Upper lobe of left lung (tissue), 6 donors: ENCODE results near the gene VCPKMT. TPM values are rescaled to one million over a fixed set of nuclear protein-coding genes. Genes with fewer than 3 reads are reported as not detected.
A peak's percentile ranks its signal among the peaks of the same experiment; 100 is the strongest.

Source experiments
- ATAC-seq, 2 donors: fragments of 200-7000 bp; cut with Tn5 transposase; one replicate each; pipeline ENCODE4 v1.9.1; 2022; ENCODE audit warnings: mild to moderate bottlenecking in 2 of 2, moderate library complexity in 2 of 2; ENCODE audit not compliant: low FRiP score in 2 of 2
- DNase-seq, 2 donors: peaks; one replicate each; pipeline ENCODE4 v3.0.0-alpha.2; 2019 to 2020
- H3K27ac ChIP-seq, 4 donors: fragments of 200-600 bp; sonication (generic); one replicate each; pipeline ENCODE4 v1.5.1; 2016 to 2019
- H3K27me3 ChIP-seq, 4 donors: fragments of 200-600 bp; sonication (generic); one replicate each; pipeline ENCODE4 v1.5.1; 2017 to 2019
- H3K36me3 ChIP-seq, 4 donors: fragments of 200-600 bp; sonication (generic); one replicate each; pipeline ENCODE4 v1.5.1; 2016 to 2019
- H3K4me1 ChIP-seq, 4 donors: fragments of 200-600 bp; sonication (generic); one replicate each; pipeline ENCODE4 v1.5.1; 2018 to 2019
- H3K4me3 ChIP-seq, 4 donors: fragments of 200-600 bp; sonication (generic); one replicate each; pipeline ENCODE4 v1.5.1; 2017 to 2019; ENCODE audit warnings: mild to moderate bottlenecking in 2 of 4, moderate library complexity in 1 of 4
- H3K9me3 ChIP-seq, 4 donors: fragments of 200-600 bp; sonication (generic); one replicate each; pipeline ENCODE4 v1.5.1; 2018 to 2019
- CTCF ChIP-seq, 6 experiments: fragments of 450-650 bp in 4 of 6; fragments of 200-600 bp in 2 of 6; sonication (generic) in 2 of 6; IDR thresholded peaks; one replicate each; pipeline ENCODE4 v1.5.1; 2016 to 2019; ENCODE audit warnings: antibody characterized with exemption in 6 of 6
- EP300 ChIP-seq, 4 donors: sonication (generic); formaldehyde crosslinking; IDR thresholded peaks; one replicate each; pipeline ENCODE4 v1.5.1; 2017; ENCODE audit warnings: antibody characterized with exemption in 4 of 4, control low read depth in 2 of 4
- POLR2A ChIP-seq, 4 donors: fragments of 450-650 bp; IDR thresholded peaks; one replicate each; pipeline ENCODE4 v1.5.1; 2016 to 2017; ENCODE audit warnings: antibody characterized with exemption in 4 of 4, mild to moderate bottlenecking in 2 of 4
- POLR2AphosphoS5 ChIP-seq, 2 donors: sonication (generic); formaldehyde crosslinking; IDR thresholded peaks; one replicate each; pipeline ENCODE4 v1.5.1; 2017; ENCODE audit warnings: antibody characterized with exemption in 2 of 2
- WGBS, 2 donors: methylation state at CpG; one replicate each; pipeline ENCODE4 v1.1.5; 2017 to 2018; 5-methylcytosine and 5-hydroxymethylcytosine counted together
- total RNA-seq, 6 donors: library from RNA; depleted of rRNA in 4 of 6; stranded (reverse); fragments of >200 nt in 4 of 6; gene quantifications; one replicate each; pipeline versions ENCODE4 v1.1.0 to v1.2.1, GENCODE V29; 2016 to 2021
- donor health status: DM: no; HTN: no; CAD: no; lungs with moderate emphysema.
- donor health status: DM: no; HTN: yes; CAD: no; lungs with severe emphysema.

The VCPKMT gene
- total RNA-seq, 6 donors from 2014 or later, result 3.0 to 9.9 (median 5.9) TPM

- TF ChIP-seq EP300 (IDR thresholded peaks at IDR 0.05), result no peak
- no peak for TF ChIP-seq CTCF (IDR thresholded peaks at IDR 0.05)
- no peak for TF ChIP-seq POLR2AphosphoS5 (IDR thresholded peaks at IDR 0.05)
- no peak for TF ChIP-seq POLR2A (IDR thresholded peaks at IDR 0.05)
- 74 to 85% methylated on average over 2 of the region's 2 CpGs for WGBS, 2 donors
- Histone ChIP-seq H3K4me3 (no peak overlapping the region), H3K4me1 (peaks cover 0 to 6% (median 1%) of the 10 kb centered on the region in 4 donors), H3K27ac (peak overlapping the region in 3 of 4 donors; percentile 16 to 68 (median 28)), H3K9me3 (no peaks in the 10 kb centered on the region), H3K27me3 (no peaks in the 10 kb centered on the region), H3K36me3 (peaks cover 9 to 47% (median 28%) of the 10 kb centered on the region in 4 donors)
- peak in 1 of 2 donors; percentile 25 for DNase-seq
- no peak for ATAC-seq
These were observed 8.5 kb downstream of the VCPKMT start for GRCh38 chr14:50107850-50108249.

DNA sequence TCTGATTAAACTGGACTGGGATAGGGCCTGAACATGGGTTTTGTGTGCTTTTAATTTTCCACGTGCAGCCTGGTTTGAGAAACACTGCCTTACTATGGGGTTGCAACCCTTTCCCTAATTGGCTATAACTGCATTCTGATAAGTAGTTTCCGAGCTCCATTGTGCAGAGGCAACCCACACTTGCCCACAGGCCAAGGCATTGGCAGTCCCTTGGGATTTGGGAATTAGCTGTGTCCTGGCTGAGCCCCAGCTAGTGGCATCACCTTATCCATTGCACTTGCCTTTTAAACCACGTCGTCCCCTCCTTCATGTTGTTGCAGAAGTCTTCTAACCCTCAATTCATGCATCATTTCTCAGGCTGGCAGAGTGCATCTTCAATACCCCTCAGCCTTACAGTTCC, 10.2 kb downstream of the VCPKMT start:
- H3K4me3 ChIP-seq, result no peak overlapping the region
- WGBS, 2 donors, result 88 to 91% methylated on average over 4 of the region's 4 CpGs
- no peak overlapping the region for H3K27ac ChIP-seq
- DNase-seq, result no peak
- H3K36me3 ChIP-seq, result peaks cover 6 to 30% (median 20%) of the 10 kb centered on the region in 4 donors
- peaks cover 0 to 6% (median 1%) of the 10 kb centered on the region in 4 donors for H3K4me1 ChIP-seq
- no peak for ATAC-seq
- TF ChIP-seq EP300 (IDR thresholded peaks at IDR 0.05) (no peak), POLR2AphosphoS5 (IDR thresholded peaks at IDR 0.05) (no peak)
- no peaks in the 10 kb centered on the region for H3K9me3 ChIP-seq
- no peaks in the 10 kb centered on the region for H3K27me3 ChIP-seq

DNA sequence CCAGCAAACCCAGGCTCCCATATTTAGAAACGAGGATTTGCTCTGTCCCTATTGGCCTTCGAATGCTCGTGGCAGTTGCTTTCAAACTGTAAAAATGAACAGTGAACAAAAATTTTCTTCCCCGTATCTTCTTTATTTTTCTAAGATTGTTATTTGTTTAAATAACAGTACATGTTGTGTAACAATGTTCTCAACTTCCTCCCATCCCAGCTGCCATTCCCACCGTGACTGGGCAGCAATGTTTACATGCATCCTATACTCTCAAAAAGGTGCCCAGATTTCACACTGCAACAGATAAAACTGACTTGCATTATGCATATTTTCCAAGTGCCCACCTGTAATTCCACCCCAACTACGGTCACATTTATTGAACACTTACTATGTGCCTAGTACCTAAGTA, 12.8 kb downstream of the VCPKMT start:
- Histone ChIP-seq H3K27me3 (no peaks in the 10 kb centered on the region), H3K4me1 (peaks cover 0 to 6% (median 1%) of the 10 kb centered on the region in 4 donors), H3K36me3 (peaks cover 0 to 8% (median 2%) of the 10 kb centered on the region in 4 donors), H3K9me3 (no peaks in the 10 kb centered on the region), H3K27ac (no peak overlapping the region), H3K4me3 (no peak overlapping the region)
- ATAC-seq (no peak), DNase-seq (no peak)
- 85% methylated on average over 6 of the region's 6 CpGs for WGBS, 2 donors
- TF ChIP-seq POLR2A (IDR thresholded peaks at IDR 0.05), result no peak
- TF ChIP-seq CTCF (IDR thresholded peaks at IDR 0.05), result no peak
- TF ChIP-seq POLR2AphosphoS5 (IDR thresholded peaks at IDR 0.05), result no peak
- no peak for TF ChIP-seq EP300 (IDR thresholded peaks at IDR 0.05)

- no peaks in the 10 kb centered on the region for H3K9me3 ChIP-seq
- WGBS, 2 donors, result 84% methylated on average over 7 of the region's 7 CpGs
- no peaks in the 10 kb centered on the region for H3K4me1 ChIP-seq
- ATAC-seq (no peak), DNase-seq (no peak)
- no peaks in the 10 kb centered on the region for H3K27me3 ChIP-seq
- H3K36me3 ChIP-seq, result no peaks in the 10 kb centered on the region
- no peak overlapping the region for H3K4me3 ChIP-seq
- TF ChIP-seq POLR2AphosphoS5 (IDR thresholded peaks at IDR 0.05) (no peak), EP300 (IDR thresholded peaks at IDR 0.05) (no peak), POLR2A (IDR thresholded peaks at IDR 0.05) (no peak), CTCF (IDR thresholded peaks at IDR 0.05) (no peak)
- no peak overlapping the region for H3K27ac ChIP-seq
These were observed 15.0 kb downstream of the VCPKMT start for GRCh38 chr14:50101417-50101816.

GRCh38 chr14:50100805-50101204, 15.6 kb downstream of the VCPKMT start:
- Histone ChIP-seq H3K27ac (no peak overlapping the region), H3K4me3 (no peak overlapping the region), H3K9me3 (no peaks in the 10 kb centered on the region), H3K27me3 (no peaks in the 10 kb centered on the region), H3K36me3 (no peaks in the 10 kb centered on the region), H3K4me1 (no peaks in the 10 kb centered on the region)
- ATAC-seq, result no peak
- DNase-seq, result no peak
- TF ChIP-seq POLR2A (IDR thresholded peaks at IDR 0.05), result no peak
- TF ChIP-seq POLR2AphosphoS5 (IDR thresholded peaks at IDR 0.05), result no peak
- no peak for TF ChIP-seq CTCF (IDR thresholded peaks at IDR 0.05)
- TF ChIP-seq EP300 (IDR thresholded peaks at IDR 0.05), result no peak
- 92 to 100% methylated on average over 2 of the region's 2 CpGs for WGBS, 2 donors
